ENCODE results near the gene VPS39. TPM values are rescaled to one million over a fixed set of nuclear protein-coding genes. Genes with fewer than 3 reads are reported as not detected.
A peak's percentile ranks its signal among the peaks of the same experiment; 100 is the strongest.

Gene VPS39
- total RNA-seq (45.5 and 55.5 TPM in 2 replicates), polyA plus RNA-seq (49.0 and 53.7 TPM in 2 replicates), polyA minus RNA-seq (ENCODE audit: low replicate concordance) (69.3 and 82.5 TPM in 2 replicates)
- polyA plus RNA-seq (2012): 35.9 and 41.7 TPM in 2 replicates

- Histone ChIP-seq H3K4me1 (ENCODE audit: control insufficient read depth, extremely low read depth, insufficient read depth, low read length) (peaks cover 2% of the 10 kb centered on the region), H3K79me2 (ENCODE audit: control insufficient read depth, insufficient read depth, low read length) (peaks cover 27% of the 10 kb centered on the region)
These were observed at the start of gene VPS39 for GRCh38 chr15:42207674-42208579. Gene VPS39 (minus strand): TSS chr15:42208304. CDS start chr15:42208153, 151 bp downstream.

GRCh38 chr15:42253300-42253699 is 45.2 kb upstream of the VPS39 start:
- no peak for TF ChIP-seq EZH2 (IDR thresholded peaks at IDR 0.05; ENCODE audit: low read length, missing control alignments)
- TF ChIP-seq CTCF (conservative IDR thresholded peaks at IDR 0.05 in 1 of 2, IDR thresholded peaks at IDR 0.05 in 1 of 2; ENCODE audit: low read depth in 1 of 2, low read length in 2 of 2): no peak
- no peaks in the 10 kb centered on the region for H3K9me3 ChIP-seq (ENCODE audit: control insufficient read depth, insufficient read depth, low read depth, low read length)
- H4K20me1 ChIP-seq (ENCODE audit: control insufficient read depth, extremely low read depth, insufficient read depth, low read length): no peaks in the 10 kb centered on the region
- H3K27me3 ChIP-seq (ENCODE audit: control insufficient read depth, insufficient read depth, low read length): no peaks in the 10 kb centered on the region
- DNase-seq (ENCODE audit: low read depth in 2 of 2): no peak
- H3K4me1 ChIP-seq (ENCODE audit: control insufficient read depth, extremely low read depth, insufficient read depth, low read length): no peaks in the 10 kb centered on the region
- no peaks in the 10 kb centered on the region for H3K79me2 ChIP-seq (ENCODE audit: control insufficient read depth, insufficient read depth, low read length)
- no peak overlapping the region for H3K4me2 ChIP-seq (ENCODE audit: extremely low read depth, insufficient read depth, low read length)
- H3K27ac ChIP-seq (ENCODE audit: insufficient read depth, low read length): no peak overlapping the region
- no peak overlapping the region for H3K4me3 ChIP-seq (replicated peaks in 1 of 4; ENCODE audit: control extremely low read depth in 1 of 4, insufficient read depth in 1 of 4, low read depth in 3 of 4, low read length in 4 of 4)
- H3K9ac ChIP-seq (ENCODE audit: insufficient read depth, low read length): no peak overlapping the region
- H3K36me3 ChIP-seq (ENCODE audit: control insufficient read depth, insufficient read depth, low read length): peaks cover 2% of the 10 kb centered on the region
- no peak overlapping the region for H2AFZ ChIP-seq (ENCODE audit: low read length)

More at GRCh38 chr15:42207674-42208579, at the start of gene VPS39:
- H3K4me2 ChIP-seq (ENCODE audit: extremely low read depth, insufficient read depth, low read length): peak within 1 kb of the TSS; percentile 96
- H3K27me3 ChIP-seq (ENCODE audit: control insufficient read depth, insufficient read depth, low read length): no peaks in the 10 kb centered on the region
- H3K27ac ChIP-seq (ENCODE audit: insufficient read depth, low read length): peak within 1 kb of the TSS; percentile 94
- H3K4me3 ChIP-seq (replicated peaks in 1 of 4; ENCODE audit: control extremely low read depth in 1 of 4, insufficient read depth in 1 of 4, low read depth in 3 of 4, low read length in 4 of 4): peak within 1 kb of the TSS; percentile 91 to 97 (median 92)
- H4K20me1 ChIP-seq (ENCODE audit: control insufficient read depth, extremely low read depth, insufficient read depth, low read length): no peaks in the 10 kb centered on the region
- H3K36me3 ChIP-seq (ENCODE audit: control insufficient read depth, insufficient read depth, low read length): no peaks in the 10 kb centered on the region
- H3K9ac ChIP-seq (ENCODE audit: insufficient read depth, low read length): peak within 1 kb of the TSS; percentile 94
- TF ChIP-seq CTCF (conservative IDR thresholded peaks at IDR 0.05 in 1 of 2, IDR thresholded peaks at IDR 0.05 in 1 of 2; ENCODE audit: low read depth in 1 of 2, low read length in 2 of 2) (no peak), EZH2 (IDR thresholded peaks at IDR 0.05; ENCODE audit: low read length, missing control alignments) (no peak)
- peak within 1 kb of the TSS; percentile 74 for H2AFZ ChIP-seq (ENCODE audit: low read length)
- no peaks in the 10 kb centered on the region for H3K9me3 ChIP-seq (ENCODE audit: control insufficient read depth, insufficient read depth, low read depth, low read length)
- peak; percentile 85 to 87 for DNase-seq (ENCODE audit: low read depth in 2 of 2)

- Histone ChIP-seq H3K27me3 (ENCODE audit: control insufficient read depth, insufficient read depth, low read length) (no peaks in the 10 kb centered on the region), H3K4me2 (ENCODE audit: extremely low read depth, insufficient read depth, low read length) (no peak overlapping the region), H3K9me3 (ENCODE audit: control insufficient read depth, insufficient read depth, low read depth, low read length) (no peaks in the 10 kb centered on the region), H3K79me2 (ENCODE audit: control insufficient read depth, insufficient read depth, low read length) (no peaks in the 10 kb centered on the region), H3K36me3 (ENCODE audit: control insufficient read depth, insufficient read depth, low read length) (peaks cover 3% of the 10 kb centered on the region), H2AFZ (ENCODE audit: low read length) (no peak overlapping the region), H3K9ac (ENCODE audit: insufficient read depth, low read length) (no peak overlapping the region), H4K20me1 (ENCODE audit: control insufficient read depth, extremely low read depth, insufficient read depth, low read length) (no peaks in the 10 kb centered on the region), H3K27ac (ENCODE audit: insufficient read depth, low read length) (no peak overlapping the region), H3K4me3 (replicated peaks in 1 of 4; ENCODE audit: control extremely low read depth in 1 of 4, insufficient read depth in 1 of 4, low read depth in 3 of 4, low read length in 4 of 4) (no peak overlapping the region), H3K4me1 (ENCODE audit: control insufficient read depth, extremely low read depth, insufficient read depth, low read length) (no peaks in the 10 kb centered on the region)
- no peak for DNase-seq (ENCODE audit: low read depth in 2 of 2)
- TF ChIP-seq EZH2 (IDR thresholded peaks at IDR 0.05; ENCODE audit: low read length, missing control alignments): no peak
- TF ChIP-seq CTCF (conservative IDR thresholded peaks at IDR 0.05 in 1 of 2, IDR thresholded peaks at IDR 0.05 in 1 of 2; ENCODE audit: low read depth in 1 of 2, low read length in 2 of 2): no peak
These were observed 32.7 kb upstream of the VPS39 start for GRCh38 chr15:42240823-42241222.

Data from fibroblast of lung (primary cell).